Left ventricle myocardium inferior (tissue), 1 donor: Measurements from ENCODE around the gene FEZ2. TPM values are rescaled to one million over a fixed set of nuclear protein-coding genes. Genes with fewer than 3 reads are reported as not detected.

ENCODE experiments used
- DNase-seq: peaks from one replicate; pipeline ENCODE4 v3.0.0-alpha.2; 2020
- H3K27ac ChIP-seq: fragments of 200-600 bp; replicated peaks from 2 replicates; pipeline ENCODE4 v1.8.0; 2021
- H3K27me3 ChIP-seq: fragments of 200-600 bp; 2 replicates; pipeline ENCODE4 v1.8.0; 2021; ENCODE audit warnings: low read depth
- H3K36me3 ChIP-seq: fragments of 200-600 bp; 2 replicates; pipeline ENCODE4 v1.8.0; 2021
- H3K4me1 ChIP-seq: fragments of 200-600 bp; 2 replicates; pipeline ENCODE4 v1.8.0; 2021
- H3K4me3 ChIP-seq: fragments of 200-600 bp; 2 replicates; pipeline ENCODE4 v1.8.0; 2021; ENCODE audit warnings: mild to moderate bottlenecking, moderate library complexity
- H3K9me3 ChIP-seq: fragments of 200-600 bp; replicated peaks from 2 replicates; pipeline ENCODE4 v1.8.0; 2021
- intact Hi-C: fragments of 100-400 bp; cut with micrococcal nuclease; formaldehyde crosslinking; loops from one replicate; pipeline ENCODE4 v1.11.0; 2022
- total RNA-seq: library from RNA; stranded (reverse); fragmentation: NEBNext Ultra II Directional; extraction: Animal tissue kit (Norgen Biotek cat#: 25700); gene quantifications from one replicate; pipeline ENCODE4 v1.2.1, GENCODE V29; 2021
- TF ChIP-seq, protein P1 (sequence below): fragments of 200-600 bp; IDR thresholded peaks from 2 replicates; pipeline ENCODE4 v1.8.0; 2021; ENCODE audit warnings: antibody characterized with exemption, mild to moderate bottlenecking, borderline replicate concordance
- donor health status: DM: no; HTN: yes; CAD: no; lungs with severe emphysema.

The FEZ2 gene
- total RNA-seq, 1 donor from 2014 or later: 49.6 TPM

DNA sequence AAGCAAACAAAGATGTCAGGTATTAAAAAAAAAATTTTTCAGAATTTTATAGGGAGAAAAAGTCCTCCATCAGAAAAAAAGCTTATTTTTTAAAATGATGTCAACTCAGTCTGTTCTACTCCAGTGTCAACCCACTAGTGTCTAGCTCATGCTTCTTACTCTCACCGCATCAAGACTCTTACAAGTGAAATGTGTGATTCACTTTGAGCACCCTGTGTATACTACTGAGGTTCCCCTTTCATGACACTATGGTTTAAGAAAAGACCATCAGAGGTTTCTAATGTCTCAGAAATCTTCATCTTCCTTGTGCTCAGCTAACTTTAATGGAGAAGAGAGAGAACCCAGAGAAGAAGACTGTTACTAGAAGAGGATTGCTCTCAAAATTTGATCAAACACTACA is 43.4 kb downstream of the FEZ2 start:
- H3K36me3 ChIP-seq: peaks cover 61% of the 10 kb centered on the region
- H3K4me1 ChIP-seq: peaks cover 5% of the 10 kb centered on the region
- H3K27me3 ChIP-seq: no peaks in the 10 kb centered on the region
- TF ChIP-seq, protein P1, sequence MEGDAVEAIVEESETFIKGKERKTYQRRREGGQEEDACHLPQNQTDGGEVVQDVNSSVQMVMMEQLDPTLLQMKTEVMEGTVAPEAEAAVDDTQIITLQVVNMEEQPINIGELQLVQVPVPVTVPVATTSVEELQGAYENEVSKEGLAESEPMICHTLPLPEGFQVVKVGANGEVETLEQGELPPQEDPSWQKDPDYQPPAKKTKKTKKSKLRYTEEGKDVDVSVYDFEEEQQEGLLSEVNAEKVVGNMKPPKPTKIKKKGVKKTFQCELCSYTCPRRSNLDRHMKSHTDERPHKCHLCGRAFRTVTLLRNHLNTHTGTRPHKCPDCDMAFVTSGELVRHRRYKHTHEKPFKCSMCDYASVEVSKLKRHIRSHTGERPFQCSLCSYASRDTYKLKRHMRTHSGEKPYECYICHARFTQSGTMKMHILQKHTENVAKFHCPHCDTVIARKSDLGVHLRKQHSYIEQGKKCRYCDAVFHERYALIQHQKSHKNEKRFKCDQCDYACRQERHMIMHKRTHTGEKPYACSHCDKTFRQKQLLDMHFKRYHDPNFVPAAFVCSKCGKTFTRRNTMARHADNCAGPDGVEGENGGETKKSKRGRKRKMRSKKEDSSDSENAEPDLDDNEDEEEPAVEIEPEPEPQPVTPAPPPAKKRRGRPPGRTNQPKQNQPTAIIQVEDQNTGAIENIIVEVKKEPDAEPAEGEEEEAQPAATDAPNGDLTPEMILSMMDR: no peak
- intact Hi-C loops: no loop called here
- H3K9me3 ChIP-seq: no peaks in the 10 kb centered on the region
- no peak for DNase-seq
- H3K27ac ChIP-seq: no peak overlapping the region
- no peak overlapping the region for H3K4me3 ChIP-seq

DNA sequence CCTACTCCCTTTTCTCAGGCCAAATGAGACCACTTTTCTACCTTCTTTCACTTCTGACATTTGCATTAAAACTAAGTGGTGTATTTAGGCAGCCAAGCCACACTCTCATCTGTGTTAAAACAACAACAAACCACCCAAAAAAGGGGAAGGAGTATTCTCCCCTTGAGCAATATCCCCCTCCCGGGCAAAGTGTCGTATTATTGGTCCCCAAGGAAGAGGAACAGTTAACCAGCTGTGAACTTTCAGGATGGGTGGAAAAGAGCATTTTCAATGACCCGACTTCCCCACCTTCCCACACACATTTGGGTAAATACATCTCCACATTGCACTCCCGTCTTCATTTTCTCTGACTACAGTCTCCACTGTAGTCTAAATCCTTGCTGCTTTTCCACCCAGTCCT is 44.3 kb downstream of the FEZ2 start:
- intact Hi-C loops: no loop called here
- H3K9me3 ChIP-seq: no peaks in the 10 kb centered on the region
- DNase-seq: no peak
- H3K36me3 ChIP-seq: peaks cover 58% of the 10 kb centered on the region
- no peak overlapping the region for H3K27ac ChIP-seq
- H3K27me3 ChIP-seq: no peaks in the 10 kb centered on the region
- H3K4me3 ChIP-seq: no peak overlapping the region
- peaks cover 6% of the 10 kb centered on the region for H3K4me1 ChIP-seq
- TF ChIP-seq, protein P1: no peak

DNA sequence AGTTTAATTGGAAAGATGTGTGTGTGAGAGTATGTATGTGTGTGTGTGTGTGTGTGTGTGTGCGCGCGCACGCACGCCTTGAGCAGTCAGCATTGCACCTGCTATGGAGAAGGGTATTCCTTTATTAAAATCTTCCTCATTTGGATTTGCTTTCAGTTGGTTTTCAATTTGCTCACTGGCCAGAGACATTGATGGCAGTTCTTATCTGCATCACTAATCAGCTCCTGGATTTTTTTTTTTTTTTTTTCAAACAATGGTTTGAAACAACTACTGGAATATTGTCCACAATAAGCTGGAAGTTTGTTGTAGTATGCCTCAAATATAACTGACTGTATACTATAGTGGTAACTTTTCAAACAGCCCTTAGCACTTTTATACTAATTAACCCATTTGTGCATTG is 48.0 kb downstream of the FEZ2 start:
- DNase-seq: no peak
- no peaks in the 10 kb centered on the region for H3K27me3 ChIP-seq
- H3K4me1 ChIP-seq: peaks cover 6% of the 10 kb centered on the region
- peak overlapping the region; percentile 32 for H3K27ac ChIP-seq
- TF ChIP-seq, protein P1: no peak
- intact Hi-C loops: no loop called here
- no peak overlapping the region for H3K4me3 ChIP-seq
- H3K9me3 ChIP-seq: no peaks in the 10 kb centered on the region
- peaks cover 76% of the 10 kb centered on the region for H3K36me3 ChIP-seq

DNA sequence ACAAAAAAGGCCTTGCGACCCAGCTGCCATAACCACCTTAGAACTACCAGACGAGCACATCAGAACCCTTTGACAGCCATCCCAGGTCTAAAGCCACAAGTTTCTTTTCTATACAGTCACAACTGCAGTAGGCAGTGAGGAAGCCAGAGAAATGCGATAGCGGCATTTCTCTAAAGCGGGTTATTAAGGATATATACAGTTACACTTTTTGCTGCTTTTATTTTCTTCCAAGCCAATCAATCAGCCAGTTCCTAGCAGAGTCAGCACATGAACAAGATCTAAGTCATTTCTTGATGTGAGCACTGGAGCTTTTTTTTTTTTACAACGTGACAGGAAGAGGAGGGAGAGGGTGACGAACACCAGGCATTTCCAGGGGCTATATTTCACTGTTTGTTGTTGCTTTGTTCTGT is 48.8 kb downstream of the FEZ2 start:
- TF ChIP-seq, protein P1: no peak
- intact Hi-C loops: no loop called here
- Histone ChIP-seq H3K4me1 (peaks cover 6% of the 10 kb centered on the region), H3K27ac (peak overlapping the region; percentile 28), H3K4me3 (no peak overlapping the region), H3K36me3 (peaks cover 72% of the 10 kb centered on the region), H3K27me3 (no peaks in the 10 kb centered on the region), H3K9me3 (no peaks in the 10 kb centered on the region)
- no peak for DNase-seq

DNA sequence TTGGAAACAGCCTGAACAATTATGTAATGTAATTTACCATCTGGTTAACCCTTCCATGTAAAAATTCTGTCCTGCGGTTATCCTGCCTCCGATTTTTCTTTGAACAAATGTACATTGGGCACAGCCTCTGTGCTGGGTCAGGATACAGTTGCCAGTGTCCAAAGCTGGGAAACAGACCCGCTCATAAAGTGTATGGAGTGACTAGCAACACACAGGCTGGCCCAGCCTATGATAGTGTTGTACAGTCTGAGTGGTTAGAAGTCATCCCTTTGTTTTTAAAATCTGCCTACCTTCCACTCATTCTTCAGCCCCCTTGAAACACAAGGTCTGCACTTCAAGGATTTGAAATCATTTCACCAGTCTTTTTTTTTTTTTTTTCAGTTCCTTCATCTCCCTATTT is 50.1 kb downstream of the FEZ2 start:
- TF ChIP-seq, protein P1: no peak
- no peaks in the 10 kb centered on the region for H3K27me3 ChIP-seq
- no peak for DNase-seq
- intact Hi-C loops: no loop called here
- no peak overlapping the region for H3K4me3 ChIP-seq
- no peak overlapping the region for H3K27ac ChIP-seq
- H3K9me3 ChIP-seq: no peaks in the 10 kb centered on the region
- peaks cover 7% of the 10 kb centered on the region for H3K4me1 ChIP-seq
- H3K36me3 ChIP-seq: peaks cover 71% of the 10 kb centered on the region
